GM13977 (cell line): ENCODE data around the gene WDFY4.

Experiments
- DNase-seq: peaks from one replicate; pipeline ENCODE4 v3.0.0; 2012; ENCODE audit warnings: low spot score
- in situ Hi-C: fragments of 300-500 bp; cut with MboI; formaldehyde crosslinking; loops from one replicate; pipeline ENCODE4 v1.12.0; 2022; ENCODE audit warnings: low sequenced_read_pairs, low pct_unique_long_range_greater_than_20kb, mixed read lengths, inconsistent platforms; ENCODE audit not compliant: unreplicated experiment
- TF ChIP-seq, protein P1 (sequence below): IDR thresholded peaks from 2 replicates; pipeline ENCODE4 v1.5.1; 2012; ENCODE audit warnings: mild to moderate bottlenecking, control low read depth; ENCODE audit not compliant: insufficient read depth; ENCODE audit errors: extremely low read depth, missing control alignments

Gene WDFY4

DNA sequence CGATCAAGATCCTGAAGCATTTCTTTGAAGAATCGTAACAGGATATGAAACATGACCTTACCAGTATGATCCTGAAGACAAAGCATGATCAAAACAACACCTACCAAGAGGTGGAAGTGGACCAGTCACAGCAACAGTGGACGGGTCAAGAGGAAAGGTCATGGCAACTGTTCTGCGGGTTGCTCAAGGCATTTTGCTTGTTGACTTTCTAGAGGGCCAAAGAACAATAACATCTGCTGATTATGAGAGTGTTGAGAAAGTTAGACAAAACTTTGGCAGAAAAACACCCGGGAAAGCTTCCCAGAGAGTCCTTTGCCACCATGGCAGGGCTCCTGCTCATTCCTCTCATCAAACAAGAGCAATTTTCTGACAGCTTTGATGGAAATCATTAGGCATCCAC, 320.6 kb downstream of the WDFY4 start:
- no peak for DNase-seq
- TF ChIP-seq, protein P1, sequence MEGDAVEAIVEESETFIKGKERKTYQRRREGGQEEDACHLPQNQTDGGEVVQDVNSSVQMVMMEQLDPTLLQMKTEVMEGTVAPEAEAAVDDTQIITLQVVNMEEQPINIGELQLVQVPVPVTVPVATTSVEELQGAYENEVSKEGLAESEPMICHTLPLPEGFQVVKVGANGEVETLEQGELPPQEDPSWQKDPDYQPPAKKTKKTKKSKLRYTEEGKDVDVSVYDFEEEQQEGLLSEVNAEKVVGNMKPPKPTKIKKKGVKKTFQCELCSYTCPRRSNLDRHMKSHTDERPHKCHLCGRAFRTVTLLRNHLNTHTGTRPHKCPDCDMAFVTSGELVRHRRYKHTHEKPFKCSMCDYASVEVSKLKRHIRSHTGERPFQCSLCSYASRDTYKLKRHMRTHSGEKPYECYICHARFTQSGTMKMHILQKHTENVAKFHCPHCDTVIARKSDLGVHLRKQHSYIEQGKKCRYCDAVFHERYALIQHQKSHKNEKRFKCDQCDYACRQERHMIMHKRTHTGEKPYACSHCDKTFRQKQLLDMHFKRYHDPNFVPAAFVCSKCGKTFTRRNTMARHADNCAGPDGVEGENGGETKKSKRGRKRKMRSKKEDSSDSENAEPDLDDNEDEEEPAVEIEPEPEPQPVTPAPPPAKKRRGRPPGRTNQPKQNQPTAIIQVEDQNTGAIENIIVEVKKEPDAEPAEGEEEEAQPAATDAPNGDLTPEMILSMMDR: no peak
- in situ Hi-C loops: no loop called here

DNA sequence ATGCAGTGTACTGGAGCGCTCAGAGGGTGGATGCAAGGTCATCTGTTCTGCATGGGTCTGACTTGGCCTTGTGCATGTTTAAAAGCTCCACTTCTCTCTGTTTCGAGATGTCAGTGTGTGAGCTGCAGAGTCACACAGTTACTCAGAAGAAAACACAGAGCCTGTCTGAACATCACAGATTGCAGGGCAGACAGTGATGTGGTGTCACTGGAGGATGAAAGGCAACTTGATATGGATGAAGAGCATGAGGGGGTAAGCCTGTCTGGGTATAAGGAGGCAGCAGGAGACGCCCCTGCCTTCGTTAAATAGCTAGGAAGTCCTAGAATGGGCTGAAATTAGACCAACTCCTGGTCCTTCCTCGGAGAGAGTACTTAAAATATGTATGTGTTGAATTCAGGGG, 322.5 kb downstream of the WDFY4 start:
- DNase-seq: no peak
- in situ Hi-C loops: no loop called here
- TF ChIP-seq, protein P1: no peak

DNA sequence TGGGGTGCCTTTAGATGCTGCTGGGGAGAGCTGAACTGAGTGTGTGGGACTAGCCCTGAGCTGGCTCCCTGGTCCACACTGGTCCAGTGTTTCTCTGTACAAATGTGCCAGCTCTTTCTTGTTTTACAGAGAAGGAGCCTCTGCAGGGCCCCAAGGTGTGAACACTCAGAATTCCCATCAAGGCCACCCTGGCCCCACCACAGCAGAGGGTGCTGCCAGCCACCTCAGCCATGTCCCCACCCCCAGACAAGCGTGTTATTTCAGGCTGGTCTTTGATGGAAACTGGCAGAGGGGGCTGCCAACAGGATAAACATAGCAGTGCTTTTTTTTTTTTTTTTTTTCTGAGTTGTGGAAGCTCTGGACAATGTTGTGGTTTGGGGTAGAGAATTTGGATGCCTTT, 323.4 kb downstream of the WDFY4 start:
- TF ChIP-seq, protein P1: no peak
- in situ Hi-C loops: no loop called here
- DNase-seq: no peak

DNA sequence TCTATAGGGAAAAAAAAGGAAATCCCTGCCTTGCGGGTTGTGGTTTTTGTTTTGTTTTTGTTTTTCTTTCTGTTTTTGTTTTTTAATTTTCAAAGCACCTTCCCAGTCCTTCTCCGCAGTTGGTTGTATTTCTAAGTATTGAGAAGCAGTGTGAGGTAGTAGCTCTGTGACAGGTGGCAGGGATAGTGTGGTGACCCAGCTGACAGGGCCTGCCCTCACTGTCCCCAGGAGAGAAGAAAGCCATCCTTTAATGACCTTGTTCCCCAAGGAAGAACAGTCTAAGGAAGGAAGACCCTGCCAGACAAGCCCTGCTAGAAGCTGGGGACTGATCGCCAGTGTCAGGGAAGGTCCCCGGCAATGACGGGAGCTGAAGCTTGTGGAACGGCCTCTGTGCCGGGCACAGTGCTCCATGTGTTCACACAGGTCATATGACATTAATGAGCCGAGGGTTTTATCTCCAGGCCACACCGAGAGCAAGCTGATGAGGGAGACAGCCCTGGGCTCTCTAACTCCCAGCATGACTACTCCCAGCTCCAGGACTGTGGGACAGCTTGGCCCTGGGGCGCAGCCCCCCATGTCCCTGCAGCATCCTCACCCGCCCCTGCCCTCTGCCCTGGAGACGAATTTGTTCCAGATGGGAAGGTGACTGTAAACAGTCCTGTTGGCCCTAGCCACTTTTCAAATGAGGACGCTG, 324.0 kb downstream of the WDFY4 start:
- TF ChIP-seq, protein P1: no peak
- DNase-seq: no peak
- in situ Hi-C loops: no loop called here

DNA sequence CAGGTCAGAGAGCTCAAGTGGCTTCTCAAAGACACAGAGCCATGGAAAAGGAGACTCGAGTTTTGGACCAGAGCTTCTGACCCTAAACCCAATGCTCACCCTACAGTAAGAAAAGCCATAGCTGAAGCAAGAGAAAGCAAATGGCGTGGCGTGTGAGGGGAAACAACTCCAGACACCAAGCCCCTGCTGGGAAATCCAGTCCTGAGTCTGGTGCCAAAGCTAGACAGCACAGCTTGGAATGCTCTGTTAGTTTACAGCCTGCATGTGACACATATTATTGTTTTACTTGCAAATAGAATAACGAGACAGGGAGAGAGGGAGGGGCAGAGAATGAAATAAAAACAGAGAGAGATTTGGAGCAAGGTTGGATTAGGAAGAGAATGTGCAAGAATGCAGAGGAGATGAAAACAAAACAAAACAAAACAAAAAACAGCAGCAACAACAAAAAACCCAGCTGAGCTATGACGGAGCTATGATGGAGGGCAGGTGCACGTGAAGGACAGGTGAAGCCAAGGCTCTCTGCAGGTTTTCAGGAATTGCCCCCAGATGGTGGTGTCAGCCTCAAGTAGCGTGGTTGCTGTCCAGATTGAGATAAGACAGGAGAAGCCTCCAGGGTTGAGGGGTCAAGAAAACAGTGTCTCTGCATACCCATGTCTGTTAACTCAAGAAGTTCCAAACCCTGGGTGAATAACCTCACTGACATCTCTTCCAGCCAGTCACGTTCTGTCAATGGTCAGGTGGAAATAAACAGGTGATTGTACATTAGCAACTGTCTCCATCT, 324.7 kb downstream of the WDFY4 start:
- DNase-seq: no peak
- TF ChIP-seq, protein P1: no peak
- in situ Hi-C loops: no loop called here

DNA sequence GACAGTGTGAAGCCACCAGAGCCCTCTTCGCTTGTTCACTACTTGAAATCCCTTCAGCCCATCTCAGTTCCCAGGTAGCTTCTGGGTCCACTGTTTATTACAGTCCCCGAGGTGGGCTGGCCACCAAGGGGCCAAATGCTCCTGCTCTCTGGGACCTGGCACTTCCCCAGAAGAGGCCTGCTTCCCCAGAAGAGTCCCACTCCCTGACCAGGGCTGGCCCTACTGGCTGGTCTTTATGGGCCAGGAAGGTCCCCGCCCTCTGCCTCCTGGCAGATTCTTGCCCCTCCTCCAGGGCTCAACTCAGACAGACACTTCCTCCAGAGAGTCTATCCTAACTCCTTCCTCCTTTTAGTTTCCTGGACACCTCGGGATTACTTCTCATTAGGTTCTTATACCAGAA, 325.6 kb downstream of the WDFY4 start:
- DNase-seq: no peak
- in situ Hi-C loops: no loop called here
- TF ChIP-seq, protein P1: no peak
